ENCODE results near the gene TAF3.

The TAF3 gene

GRCh38 chr10:7855205-7855604 lies 36.9 kb downstream of the TAF3 start:
- peak; percentile 88 for DNase-seq

GRCh38 chr10:7856678-7857077 lies 38.4 kb downstream of the TAF3 start:
- Histone ChIP-seq H3K18ac (ENCODE audit: low read length) (no peak overlapping the region), H3K23ac (ENCODE audit: low read length) (no peak overlapping the region), H3K27me3 (ENCODE audit: insufficient read depth, low read length, poor library complexity) (no peaks in the 10 kb centered on the region), H3K4me1 (ENCODE audit: control insufficient read depth, low read depth, low read length) (no peaks in the 10 kb centered on the region), H3K79me2 (ENCODE audit: control insufficient read depth, insufficient read depth, low read length) (no peaks in the 10 kb centered on the region), H2BK15ac (replicated peaks; ENCODE audit: low read depth) (no peak overlapping the region), H3K4me3 (ENCODE audit: low read length) (no peak overlapping the region), H3K79me1 (ENCODE audit: low read length) (peaks cover 2% of the 10 kb centered on the region), H3K4me2 (ENCODE audit: low read length) (no peak overlapping the region), H3K36me3 (ENCODE audit: control insufficient read depth, insufficient read depth, low read length) (no peaks in the 10 kb centered on the region), H2BK5ac (ENCODE audit: low read length) (no peak overlapping the region), H4K5ac (ENCODE audit: low read length) (no peak overlapping the region), H3K4ac (ENCODE audit: low read depth, low read length) (no peak overlapping the region), H2AK5ac (ENCODE audit: low read length) (no peak overlapping the region), H3K27ac (ENCODE audit: low read depth, low read length) (no peak overlapping the region), H4K8ac (ENCODE audit: low read depth, low read length) (no peak overlapping the region), H3K56ac (ENCODE audit: low read length) (no peak overlapping the region), H3K9ac (ENCODE audit: low read length) (no peak overlapping the region), H2BK120ac (ENCODE audit: low read depth, low read length) (no peak overlapping the region)
- DNase-seq = no peak
- no CpG with 5 or more reads among the region's 4 CpGs for WGBS (ENCODE audit: extremely low coverage, insufficient coverage, low lambda C conversion rate)

More at GRCh38 chr10:7855205-7855604, 36.9 kb downstream of the TAF3 start:
- Histone ChIP-seq H3K36me3 (ENCODE audit: control insufficient read depth, insufficient read depth, low read length) (no peaks in the 10 kb centered on the region), H3K4me2 (ENCODE audit: low read length) (no peak overlapping the region), H2BK15ac (replicated peaks; ENCODE audit: low read depth) (no peak overlapping the region), H2BK120ac (ENCODE audit: low read depth, low read length) (no peak overlapping the region), H2BK5ac (ENCODE audit: low read length) (no peak overlapping the region), H3K56ac (ENCODE audit: low read length) (no peak overlapping the region), H2AK5ac (ENCODE audit: low read length) (no peak overlapping the region), H3K9ac (ENCODE audit: low read length) (no peak overlapping the region), H3K27me3 (ENCODE audit: insufficient read depth, low read length, poor library complexity) (no peaks in the 10 kb centered on the region), H3K79me2 (ENCODE audit: control insufficient read depth, insufficient read depth, low read length) (no peaks in the 10 kb centered on the region), H3K4ac (ENCODE audit: low read depth, low read length) (no peak overlapping the region), H3K23ac (ENCODE audit: low read length) (no peak overlapping the region), H3K79me1 (ENCODE audit: low read length) (peaks cover 3% of the 10 kb centered on the region), H3K4me3 (ENCODE audit: low read length) (no peak overlapping the region), H3K4me1 (ENCODE audit: control insufficient read depth, low read depth, low read length) (no peaks in the 10 kb centered on the region), H4K8ac (ENCODE audit: low read depth, low read length) (no peak overlapping the region), H4K5ac (ENCODE audit: low read length) (no peak overlapping the region), H3K18ac (ENCODE audit: low read length) (no peak overlapping the region), H3K27ac (ENCODE audit: low read depth, low read length) (no peak overlapping the region)
- no CpG with 5 or more reads among the region's 4 CpGs for WGBS (ENCODE audit: extremely low coverage, insufficient coverage, low lambda C conversion rate)

GRCh38 chr10:7857262-7857661 lies 39.0 kb downstream of the TAF3 start:
- H2BK120ac ChIP-seq (ENCODE audit: low read depth, low read length) = no peak overlapping the region
- no peak overlapping the region for H4K8ac ChIP-seq (ENCODE audit: low read depth, low read length)
- no peak overlapping the region for H3K4ac ChIP-seq (ENCODE audit: low read depth, low read length)
- H3K79me2 ChIP-seq (ENCODE audit: control insufficient read depth, insufficient read depth, low read length) = no peaks in the 10 kb centered on the region
- H3K4me1 ChIP-seq (ENCODE audit: control insufficient read depth, low read depth, low read length) = no peaks in the 10 kb centered on the region
- H3K4me2 ChIP-seq (ENCODE audit: low read length) = no peak overlapping the region
- no peak overlapping the region for H3K27ac ChIP-seq (ENCODE audit: low read depth, low read length)
- DNase-seq = no peak
- H3K56ac ChIP-seq (ENCODE audit: low read length) = no peak overlapping the region
- H3K36me3 ChIP-seq (ENCODE audit: control insufficient read depth, insufficient read depth, low read length) = no peaks in the 10 kb centered on the region
- H3K18ac ChIP-seq (ENCODE audit: low read length) = no peak overlapping the region
- no peak overlapping the region for H2BK15ac ChIP-seq (replicated peaks; ENCODE audit: low read depth)
- H4K5ac ChIP-seq (ENCODE audit: low read length) = no peak overlapping the region
- peaks cover 2% of the 10 kb centered on the region for H3K79me1 ChIP-seq (ENCODE audit: low read length)
- H3K4me3 ChIP-seq (ENCODE audit: low read length) = no peak overlapping the region
- H2AK5ac ChIP-seq (ENCODE audit: low read length) = no peak overlapping the region
- no CpG with 5 or more reads among the region's 4 CpGs for WGBS (ENCODE audit: extremely low coverage, insufficient coverage, low lambda C conversion rate)
- H3K23ac ChIP-seq (ENCODE audit: low read length) = no peak overlapping the region
- no peak overlapping the region for H3K9ac ChIP-seq (ENCODE audit: low read length)
- H2BK5ac ChIP-seq (ENCODE audit: low read length) = no peak overlapping the region
- no peaks in the 10 kb centered on the region for H3K27me3 ChIP-seq (ENCODE audit: insufficient read depth, low read length, poor library complexity)

- Histone ChIP-seq H2AK5ac (ENCODE audit: low read length) (no peak overlapping the region), H3K4me1 (ENCODE audit: control insufficient read depth, low read depth, low read length) (no peaks in the 10 kb centered on the region), H2BK15ac (replicated peaks; ENCODE audit: low read depth) (no peak overlapping the region), H3K4me3 (ENCODE audit: low read length) (no peak overlapping the region), H3K18ac (ENCODE audit: low read length) (no peak overlapping the region), H4K5ac (ENCODE audit: low read length) (no peak overlapping the region), H3K27me3 (ENCODE audit: insufficient read depth, low read length, poor library complexity) (no peaks in the 10 kb centered on the region), H3K79me2 (ENCODE audit: control insufficient read depth, insufficient read depth, low read length) (no peaks in the 10 kb centered on the region), H4K8ac (ENCODE audit: low read depth, low read length) (no peak overlapping the region), H3K56ac (ENCODE audit: low read length) (no peak overlapping the region), H3K79me1 (ENCODE audit: low read length) (peaks cover 4% of the 10 kb centered on the region), H2BK5ac (ENCODE audit: low read length) (no peak overlapping the region), H3K4ac (ENCODE audit: low read depth, low read length) (no peak overlapping the region), H2BK120ac (ENCODE audit: low read depth, low read length) (no peak overlapping the region), H3K9ac (ENCODE audit: low read length) (no peak overlapping the region), H3K36me3 (ENCODE audit: control insufficient read depth, insufficient read depth, low read length) (no peaks in the 10 kb centered on the region), H3K23ac (ENCODE audit: low read length) (no peak overlapping the region), H3K27ac (ENCODE audit: low read depth, low read length) (no peak overlapping the region), H3K4me2 (ENCODE audit: low read length) (no peak overlapping the region)
- DNase-seq = peak; percentile 10
- no CpG with 5 or more reads among the region's 4 CpGs for WGBS (ENCODE audit: extremely low coverage, insufficient coverage, low lambda C conversion rate)
Measured at GRCh38 chr10:7861509-7862120, 43.3 kb downstream of the TAF3 start.

DNA sequence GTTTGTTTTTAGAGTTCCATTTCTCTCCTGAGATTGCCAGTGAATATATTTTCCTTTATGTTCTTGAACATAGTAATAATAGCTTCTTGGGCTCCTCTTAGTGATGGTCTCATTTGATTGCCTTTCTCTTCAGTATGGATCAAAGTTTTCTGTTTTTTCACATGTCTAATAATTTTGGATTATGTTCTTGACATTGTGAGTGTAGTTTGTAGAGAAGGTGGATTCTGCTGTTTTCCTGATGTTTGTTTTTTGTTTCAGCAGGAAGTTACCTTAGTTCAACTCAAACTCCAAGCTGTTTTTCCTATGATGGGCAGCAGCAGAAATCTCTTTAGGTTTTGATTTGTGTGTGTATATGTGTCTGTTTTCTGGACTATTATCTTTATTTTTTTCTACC lies 43.8 kb downstream of the TAF3 start:
- Histone ChIP-seq H3K4ac (ENCODE audit: low read depth, low read length) (no peak overlapping the region), H2BK15ac (replicated peaks; ENCODE audit: low read depth) (no peak overlapping the region), H3K4me2 (ENCODE audit: low read length) (no peak overlapping the region), H4K5ac (ENCODE audit: low read length) (no peak overlapping the region), H3K36me3 (ENCODE audit: control insufficient read depth, insufficient read depth, low read length) (no peaks in the 10 kb centered on the region), H4K8ac (ENCODE audit: low read depth, low read length) (no peak overlapping the region), H3K27ac (ENCODE audit: low read depth, low read length) (no peak overlapping the region), H3K23ac (ENCODE audit: low read length) (no peak overlapping the region), H3K79me2 (ENCODE audit: control insufficient read depth, insufficient read depth, low read length) (no peaks in the 10 kb centered on the region), H2BK5ac (ENCODE audit: low read length) (no peak overlapping the region), H3K9ac (ENCODE audit: low read length) (no peak overlapping the region), H3K4me1 (ENCODE audit: control insufficient read depth, low read depth, low read length) (no peaks in the 10 kb centered on the region), H2BK120ac (ENCODE audit: low read depth, low read length) (no peak overlapping the region), H3K79me1 (ENCODE audit: low read length) (peaks cover 4% of the 10 kb centered on the region), H2AK5ac (ENCODE audit: low read length) (no peak overlapping the region), H3K56ac (ENCODE audit: low read length) (no peak overlapping the region), H3K27me3 (ENCODE audit: insufficient read depth, low read length, poor library complexity) (no peaks in the 10 kb centered on the region), H3K18ac (ENCODE audit: low read length) (no peak overlapping the region), H3K4me3 (ENCODE audit: low read length) (no peak overlapping the region)
- no peak for DNase-seq

GRCh38 chr10:7866176-7866575 lies 47.9 kb downstream of the TAF3 start:
- Histone ChIP-seq H2BK120ac (ENCODE audit: low read depth, low read length) (no peak overlapping the region), H3K23ac (ENCODE audit: low read length) (no peak overlapping the region), H3K79me1 (ENCODE audit: low read length) (peaks cover 5% of the 10 kb centered on the region), H3K79me2 (ENCODE audit: control insufficient read depth, insufficient read depth, low read length) (no peaks in the 10 kb centered on the region), H3K56ac (ENCODE audit: low read length) (no peak overlapping the region), H3K27me3 (ENCODE audit: insufficient read depth, low read length, poor library complexity) (no peaks in the 10 kb centered on the region), H4K5ac (ENCODE audit: low read length) (no peak overlapping the region), H4K8ac (ENCODE audit: low read depth, low read length) (no peak overlapping the region), H2BK5ac (ENCODE audit: low read length) (no peak overlapping the region), H3K4me1 (ENCODE audit: control insufficient read depth, low read depth, low read length) (no peaks in the 10 kb centered on the region), H3K4me3 (ENCODE audit: low read length) (no peak overlapping the region), H3K9ac (ENCODE audit: low read length) (no peak overlapping the region), H3K4ac (ENCODE audit: low read depth, low read length) (no peak overlapping the region), H3K4me2 (ENCODE audit: low read length) (no peak overlapping the region), H2AK5ac (ENCODE audit: low read length) (no peak overlapping the region), H3K36me3 (ENCODE audit: control insufficient read depth, insufficient read depth, low read length) (no peaks in the 10 kb centered on the region), H2BK15ac (replicated peaks; ENCODE audit: low read depth) (no peak overlapping the region), H3K18ac (ENCODE audit: low read length) (no peak overlapping the region), H3K27ac (ENCODE audit: low read depth, low read length) (no peak overlapping the region)
- no CpG with 5 or more reads among the region's 7 CpGs for WGBS (ENCODE audit: extremely low coverage, insufficient coverage, low lambda C conversion rate)
- no peak for DNase-seq
